Epithelial cell of prostate (primary cell): ENCODE data around the gene KRT31.
"Not testable (repeated sequence)": the region's sequence is repeated elsewhere in the genome, so short reads cannot be mapped to it uniquely, and the experiment has no call there.

ENCODE experiments used
- DNase-seq: peaks from one replicate; pipeline ENCODE4 v3.0.0-alpha.2; 2011; ENCODE audit warnings: low read depth, low spot score
- H3K27ac ChIP-seq: fragments of 450-650 bp; 2 replicates; pipeline ENCODE4 v1.5.1; 2017; ENCODE audit warnings: mild to moderate bottlenecking

Gene KRT31

GRCh38 chr17:41418116-41418860, 20.9 kb upstream of the KRT31 start:
- peak overlapping the region; percentile 84 for H3K27ac ChIP-seq
- DNase-seq, result no peak

DNA sequence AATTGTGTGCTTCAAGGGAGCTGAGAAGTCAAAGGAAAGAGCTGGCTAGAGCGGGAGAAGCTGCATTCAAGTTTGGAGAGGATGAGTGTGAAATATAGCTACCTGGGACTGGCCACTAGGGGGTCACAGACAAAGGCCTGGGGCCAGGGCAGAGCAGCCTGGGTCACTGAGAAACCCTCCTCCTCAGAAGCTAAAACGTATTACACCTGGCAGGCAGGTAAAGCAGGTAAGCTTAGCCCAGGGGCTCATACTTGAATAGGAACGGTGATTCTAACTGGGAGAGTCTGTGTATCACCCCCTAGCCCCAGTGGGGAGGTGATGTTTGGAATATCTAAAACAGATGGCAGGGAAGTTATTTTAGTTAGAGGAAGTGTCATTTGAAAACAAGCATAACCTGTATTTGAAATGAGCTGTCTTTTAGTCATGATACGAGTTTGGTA, 20.2 kb upstream of the KRT31 start:
- DNase-seq, result no peak
- peak overlapping the region; percentile 84 for H3K27ac ChIP-seq

DNA sequence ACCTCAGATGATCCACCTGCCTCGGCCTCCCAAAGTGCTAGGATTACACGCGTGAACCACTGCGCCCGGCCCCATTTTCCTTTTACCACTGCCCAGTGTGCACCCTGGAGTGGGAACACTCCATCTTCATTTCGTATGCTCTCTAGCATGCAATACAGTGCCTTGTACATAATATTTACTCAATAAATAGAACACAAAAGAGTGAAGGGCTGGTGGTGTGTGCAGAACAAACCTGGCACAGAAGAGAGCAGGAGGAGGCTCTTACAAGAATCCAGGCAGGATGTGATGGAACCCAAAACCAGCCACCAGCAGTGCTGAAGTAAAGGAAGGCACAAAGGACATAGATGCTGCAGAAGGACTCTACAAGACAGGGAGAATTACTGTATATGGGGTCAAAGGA, 19.7 kb upstream of the KRT31 start:
- peak overlapping the region; percentile 84 for H3K27ac ChIP-seq
- DNase-seq, result no peak

DNA sequence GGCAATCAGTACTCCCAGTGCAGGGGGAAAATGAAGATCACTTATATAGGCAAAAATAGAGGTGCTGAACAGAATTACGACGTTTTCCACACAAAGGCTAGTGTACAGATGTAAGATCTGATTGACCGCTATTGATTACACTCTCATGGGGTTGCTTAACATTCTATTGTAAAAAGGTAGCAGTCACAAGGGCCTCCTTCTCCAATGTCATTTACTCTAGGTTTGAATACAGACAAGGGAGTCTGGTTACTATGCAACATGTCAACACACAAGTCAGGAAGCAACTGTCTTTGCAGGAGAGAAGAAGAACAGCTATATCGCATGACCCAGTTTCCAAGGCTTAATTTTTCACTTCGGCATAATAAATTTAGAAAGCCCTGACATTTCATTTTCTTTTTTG, 19.1 kb upstream of the KRT31 start:
- DNase-seq, result no peak

DNA sequence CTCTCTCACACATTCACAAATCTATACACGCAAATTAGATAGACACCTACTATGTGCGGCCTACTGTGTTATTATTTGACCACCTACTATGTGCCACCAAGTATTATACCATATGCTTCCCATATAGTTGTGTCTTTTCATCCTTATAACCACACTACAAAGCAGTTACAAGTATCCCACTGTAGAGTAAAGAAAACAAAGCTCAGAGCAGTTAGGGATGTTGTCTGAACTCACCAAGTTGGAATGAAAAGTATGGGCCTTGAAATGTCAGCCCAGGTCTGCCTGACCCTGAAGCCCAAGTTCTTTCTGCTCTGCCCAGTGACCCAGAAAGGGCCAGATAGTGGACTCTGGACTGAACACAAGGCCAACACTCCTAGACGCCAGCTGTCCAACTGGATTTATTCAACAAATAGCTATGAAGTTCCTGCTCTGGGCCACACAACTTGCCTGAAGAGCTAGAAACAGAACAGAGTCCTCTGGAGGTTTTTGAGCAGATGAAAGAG, 18.5 kb upstream of the KRT31 start:
- H3K27ac ChIP-seq, result no peak overlapping the region
- DNase-seq, result no peak

More for the DNA sequence above, 19.1 kb upstream of the KRT31 start:
- no peak overlapping the region for H3K27ac ChIP-seq

- no peak for DNase-seq
- H3K27ac ChIP-seq, result no peak overlapping the region
These were observed 18.0 kb upstream of the KRT31 start for GRCh38 chr17:41415411-41415810.

GRCh38 chr17:41413982-41414381, 16.6 kb upstream of the KRT31 start:
- DNase-seq, result no peak
- no peak overlapping the region for H3K27ac ChIP-seq

GRCh38 chr17:41413353-41413957, 16.0 kb upstream of the KRT31 start:
- DNase-seq, result no peak
- H3K27ac ChIP-seq, result no peak overlapping the region

DNA sequence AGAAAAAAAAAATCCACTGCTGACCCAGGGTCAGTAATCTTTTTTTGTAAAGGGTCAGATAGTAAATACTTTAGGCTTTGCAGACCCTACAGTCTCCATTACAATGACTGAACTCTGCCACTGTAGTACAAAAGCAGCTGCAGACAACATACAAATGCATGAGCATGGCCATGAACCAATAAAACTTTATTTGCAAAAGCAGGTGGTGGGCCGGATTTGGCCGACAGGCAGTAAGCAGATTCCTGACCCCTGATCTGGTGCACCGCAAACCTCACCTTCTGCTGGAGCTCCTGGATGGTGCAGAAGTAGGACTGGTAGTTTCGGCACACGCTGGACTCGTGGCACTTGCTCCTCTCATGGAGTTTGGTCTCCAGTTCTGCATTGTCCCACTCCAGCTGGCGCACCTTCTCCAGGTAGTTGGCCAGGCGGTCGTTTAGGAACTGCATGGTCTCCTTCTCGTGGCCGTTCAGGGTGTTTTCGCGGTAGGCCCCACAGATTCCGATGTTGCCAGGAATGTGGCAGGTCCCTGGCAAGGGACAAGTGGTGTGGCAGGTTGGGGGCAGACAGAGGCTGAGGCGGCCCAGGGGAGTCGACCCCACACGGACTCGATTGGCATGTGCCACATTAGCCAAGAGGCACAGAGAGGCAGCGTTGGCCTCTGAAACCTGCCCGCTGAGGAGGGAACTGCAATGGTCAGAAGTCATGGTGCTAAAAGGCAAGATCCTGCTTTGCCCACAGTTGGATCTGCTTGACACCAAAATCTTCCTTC, 13.8 kb upstream of the KRT31 start:
- DNase-seq, result no peak
- no peak overlapping the region for H3K27ac ChIP-seq

- DNase-seq, result no peak
- no peak overlapping the region for H3K27ac ChIP-seq
These were observed 9.8 kb upstream of the KRT31 start for GRCh38 chr17:41407226-41407625.

DNA sequence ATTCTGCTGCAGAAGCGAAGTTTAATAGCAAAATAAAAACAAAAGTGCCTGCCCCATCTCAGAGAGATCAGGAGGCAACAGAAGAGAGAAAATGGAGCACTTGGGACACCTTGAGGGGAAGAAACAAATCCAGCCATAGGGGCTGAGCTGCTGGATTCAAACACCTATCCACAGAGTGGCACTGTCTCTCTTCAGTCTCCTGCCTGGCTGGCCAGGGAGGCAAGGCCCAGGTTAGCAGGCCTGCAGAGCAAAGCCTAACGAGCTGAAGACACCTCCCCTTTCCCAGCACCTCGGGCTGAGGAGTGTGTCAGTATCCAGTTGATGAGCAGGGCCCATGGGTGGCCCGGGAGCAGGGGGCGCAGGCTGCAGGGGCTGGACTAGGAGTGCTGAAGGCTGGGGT, 8.8 kb upstream of the KRT31 start:
- DNase-seq, result no peak
- no peak overlapping the region for H3K27ac ChIP-seq

DNA sequence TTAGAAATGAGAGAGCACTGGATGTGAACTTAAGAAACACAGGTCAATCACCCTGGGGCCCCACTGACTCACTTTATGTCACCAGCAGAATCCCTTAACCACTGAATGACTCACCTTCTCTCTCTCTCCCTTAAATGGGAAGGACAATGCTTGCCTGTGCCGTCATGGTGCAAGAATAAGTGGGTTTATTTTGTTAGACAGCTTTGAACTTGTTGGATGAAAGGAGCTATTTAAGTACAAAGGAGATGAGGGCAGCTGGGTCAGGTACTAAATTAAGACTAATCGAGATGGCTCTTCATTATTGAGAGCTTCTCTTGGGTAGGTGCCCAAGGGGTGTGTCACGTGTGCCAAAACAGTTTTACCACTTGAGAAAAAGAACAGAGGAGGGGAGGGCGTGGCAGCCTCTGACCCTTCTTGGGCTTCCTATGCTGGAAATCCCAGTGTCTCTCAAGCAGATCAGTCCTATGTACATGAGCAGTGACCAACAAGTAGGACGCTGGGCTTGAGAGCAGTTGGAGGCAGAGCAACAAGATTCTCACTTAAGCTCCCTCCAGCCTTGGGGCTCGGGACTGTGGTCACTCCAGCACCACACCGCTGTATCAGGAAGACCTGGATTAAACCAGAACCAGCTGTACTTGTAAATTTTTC, 6.7 kb upstream of the KRT31 start:
- peak overlapping the region; percentile 89 for H3K27ac ChIP-seq
- peak; percentile 98 for DNase-seq

DNA sequence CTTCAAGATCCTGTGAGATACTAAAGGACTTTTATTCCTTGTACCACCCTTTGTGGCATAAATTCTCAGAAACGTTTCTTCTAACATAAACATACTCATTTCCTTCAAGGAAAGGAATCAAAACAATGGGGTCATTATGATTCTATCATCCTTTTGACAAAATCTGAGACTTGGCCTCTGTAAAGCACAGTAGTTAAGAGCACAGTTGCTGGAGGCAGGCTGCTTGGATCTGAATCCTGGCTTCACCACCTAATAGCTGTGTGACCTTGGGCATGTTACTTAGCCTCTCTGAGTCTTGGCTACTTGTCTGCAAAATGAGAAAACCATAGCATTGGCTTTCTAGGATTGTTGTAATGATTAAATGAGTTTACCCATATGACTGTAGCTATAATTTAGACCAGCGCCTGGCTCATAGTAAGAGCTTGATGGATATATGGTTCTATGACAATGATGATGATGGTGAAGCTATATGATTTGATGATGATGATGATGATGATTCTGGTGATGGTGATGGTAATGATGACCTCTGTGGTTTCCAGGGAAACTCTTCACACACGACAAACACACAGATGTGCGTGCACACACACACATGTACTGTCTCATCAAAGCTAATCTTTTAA, 6.1 kb upstream of the KRT31 start:
- no peak for DNase-seq
- H3K27ac ChIP-seq, result peak overlapping the region; percentile 89

DNA sequence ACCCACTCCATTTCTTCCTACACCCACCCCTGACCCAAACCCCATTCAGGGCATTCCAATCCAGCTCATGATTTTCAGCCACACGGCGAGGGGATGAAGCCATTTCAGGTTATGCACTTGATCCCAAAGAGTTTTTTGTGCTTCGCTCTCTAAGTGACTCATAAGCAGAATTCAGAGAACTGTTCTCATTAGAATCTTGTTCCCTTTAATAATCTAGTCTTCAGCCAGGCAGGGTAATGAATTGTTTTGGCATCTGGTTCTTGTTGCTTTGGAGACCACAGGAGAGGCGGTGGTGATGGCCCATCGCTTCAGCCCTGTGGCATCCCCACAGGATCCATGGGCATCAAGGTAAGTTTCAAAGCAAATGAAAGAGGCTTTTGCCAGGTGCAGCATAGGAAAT, 4.8 kb upstream of the KRT31 start:
- peak overlapping the region; percentile 89 for H3K27ac ChIP-seq
- no peak for DNase-seq

GRCh38 chr17:41396340-41396739, 1.1 kb downstream of the KRT31 start:
- no peak for DNase-seq
- H3K27ac ChIP-seq, result no peak overlapping the region

GRCh38 chr17:41395611-41396010, 1.8 kb downstream of the KRT31 start:
- no peak for DNase-seq
- peak overlapping the region; percentile 92 for H3K27ac ChIP-seq

GRCh38 chr17:41395044-41395443, 2.4 kb downstream of the KRT31 start:
- H3K27ac ChIP-seq, result peak overlapping the region; percentile 92
- DNase-seq, result not testable (repeated sequence)

- peak; percentile 84 for DNase-seq
- H3K27ac ChIP-seq, result peak overlapping the region; percentile 92
These were observed 3.0 kb downstream of the KRT31 start for GRCh38 chr17:41394254-41394996.

- peak overlapping the region; percentile 92 for H3K27ac ChIP-seq
These were observed 3.6 kb downstream of the KRT31 start for GRCh38 chr17:41393826-41394225.

More at GRCh38 chr17:41393826-41394225, 3.6 kb downstream of the KRT31 start:
- no peak for DNase-seq
